Cardiac muscle cell (in vitro differentiated cells and primary cell): ENCODE measurements around the gene ACADM. TPM values are rescaled to one million over a fixed set of nuclear protein-coding genes. Genes with fewer than 3 reads are reported as not detected.

Source experiments
- DNase-seq, 2 donors: peaks; one replicate each; pipeline versions ENCODE4 v3.0.0 to v3.0.0-alpha.2; 2010 to 2017; ENCODE audit warnings: low read depth in 1 of 2, low spot score in 1 of 2
- H3K27ac ChIP-seq: fragments of 200-600 bp; sonication (generic); 2 replicates; pipeline ENCODE4 v1.5.1; 2016
- H3K27me3 ChIP-seq: fragments of 200-600 bp; sonication (generic); 2 replicates; pipeline ENCODE4 v1.6.0; 2016; ENCODE audit warnings: control low read depth
- H3K36me3 ChIP-seq: fragments of 200-600 bp; sonication (generic); 2 replicates; pipeline ENCODE4 v1.5.1; 2016; ENCODE audit warnings: control low read depth
- H3K4me1 ChIP-seq: fragments of 200-600 bp; sonication (generic); 2 replicates; pipeline ENCODE4 v1.8.1; 2017; ENCODE audit warnings: low read depth, mild to moderate bottlenecking, mixed run types
- H3K4me3 ChIP-seq: fragments of 200-600 bp; sonication (generic); 2 replicates; pipeline ENCODE4 v1.5.1; 2016; ENCODE audit warnings: mild to moderate bottlenecking
- H3K9me3 ChIP-seq: fragments of 200-600 bp; sonication (generic); 2 replicates; pipeline ENCODE4 v1.5.1; 2017; ENCODE audit warnings: low read depth, mild to moderate bottlenecking, control low read depth
- polyA plus RNA-seq: library from polyadenylated mRNA; unstranded; fragments of >200 nt; fragmentation: Nextera tagmentation; extraction: Ambion mirVana; gene quantifications from 2 replicates; pipeline ENCODE4 v1.2.1, GENCODE V29; 2016
- total RNA-seq: library from RNA; depleted of rRNA; stranded (reverse); fragments of >200 nt; gene quantifications from 2 replicates; pipeline ENCODE4 v1.2.3, GENCODE V29; 2016
- TF ChIP-seq, protein P1 (sequence below): IDR thresholded peaks from 2 replicates; pipeline ENCODE4 v1.5.1; 2012; ENCODE audit warnings: low read depth, mild to moderate bottlenecking, low read length

Gene ACADM
- total and polyA plus RNA-seq, 2 experiments from 2014 or later = 63.3 to 96.9 TPM

DNA sequence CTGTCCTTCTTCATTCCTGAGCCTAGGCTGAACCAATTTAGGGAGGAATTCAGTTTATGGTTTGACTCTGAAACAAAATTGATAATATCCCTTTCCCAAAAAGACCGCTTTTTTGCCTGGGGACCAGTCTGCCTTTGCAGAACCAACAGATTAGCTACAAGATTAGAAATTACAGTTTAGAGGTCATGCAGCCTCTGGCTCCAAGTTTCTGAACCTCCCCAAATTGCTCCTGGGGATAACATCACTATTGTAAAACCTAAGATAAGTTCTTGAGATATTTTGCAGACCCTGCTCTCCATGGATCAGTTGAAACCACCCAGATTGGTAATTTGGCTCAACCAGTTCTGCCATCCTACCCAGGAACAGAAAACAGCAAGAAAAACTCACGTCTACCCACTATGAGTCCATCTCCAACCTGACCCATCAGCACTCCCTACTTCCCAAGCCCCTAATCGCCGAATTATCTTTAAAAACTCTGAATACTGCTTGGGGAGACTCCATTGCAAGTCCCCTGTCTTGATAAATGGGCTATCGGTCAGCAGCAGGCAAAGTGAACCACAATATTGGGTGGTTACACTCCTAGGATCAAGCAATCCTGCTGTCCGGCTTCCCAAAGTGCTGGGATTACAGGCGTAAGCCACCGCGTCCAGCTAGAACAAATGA, 60.9 kb downstream of the ACADM start:
- peak overlapping the region; percentile 79 for H3K27ac ChIP-seq
- no peaks in the 10 kb centered on the region for H3K27me3 ChIP-seq

DNA sequence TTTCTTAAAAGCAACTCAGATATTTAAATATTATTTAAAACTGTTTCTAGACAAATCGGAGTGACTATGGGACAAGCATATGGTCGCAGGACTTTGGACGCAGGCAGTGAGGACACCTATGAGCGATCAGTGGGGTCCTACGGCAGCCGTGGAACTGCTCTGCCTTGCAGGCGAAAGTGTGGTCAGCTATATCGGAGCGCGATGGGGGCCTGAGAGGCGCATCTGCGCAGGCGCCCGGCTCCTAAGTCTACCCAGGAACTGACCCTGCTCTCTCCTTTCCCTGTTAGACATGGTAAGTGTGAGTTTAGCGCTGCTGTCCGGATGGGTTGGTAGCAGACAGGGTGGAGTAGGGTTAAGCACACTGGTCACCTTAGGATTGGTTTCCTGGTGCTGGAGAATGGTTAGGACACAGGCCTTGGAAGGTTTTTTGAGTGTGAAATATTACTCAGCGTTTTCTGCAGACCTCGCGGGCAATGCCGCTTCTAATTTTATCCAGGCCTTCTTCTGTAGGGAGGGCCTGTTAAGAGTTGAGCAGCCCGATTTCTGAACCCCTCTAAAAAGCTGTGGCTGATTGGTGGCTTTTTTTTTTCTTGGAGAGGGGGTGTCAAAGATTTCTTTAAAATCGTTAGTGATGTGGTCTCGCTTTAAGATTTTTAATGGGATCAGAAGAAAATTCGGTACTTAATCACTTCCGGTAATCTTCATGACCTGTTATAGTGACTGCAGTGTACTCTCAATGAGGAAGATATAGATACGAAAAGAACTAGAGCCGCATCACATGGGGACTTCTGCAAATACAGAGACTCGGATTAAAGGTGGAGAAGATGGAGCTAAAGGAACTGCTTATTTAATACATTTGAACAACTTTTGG, 61.7 kb downstream of the ACADM start, which contains the start of gene RABGGTB:
TSS of gene RABGGTB (plus strand) at position 274 of the 871 bp plus-strand sequence. CDS start at position 290, 16 bp downstream.
- no peaks in the 10 kb centered on the region for H3K27me3 ChIP-seq
- peak; percentile 97 to 98 for DNase-seq
- H3K27ac ChIP-seq = peak within 1 kb of the TSS; percentile 85
- TF ChIP-seq, protein P1, sequence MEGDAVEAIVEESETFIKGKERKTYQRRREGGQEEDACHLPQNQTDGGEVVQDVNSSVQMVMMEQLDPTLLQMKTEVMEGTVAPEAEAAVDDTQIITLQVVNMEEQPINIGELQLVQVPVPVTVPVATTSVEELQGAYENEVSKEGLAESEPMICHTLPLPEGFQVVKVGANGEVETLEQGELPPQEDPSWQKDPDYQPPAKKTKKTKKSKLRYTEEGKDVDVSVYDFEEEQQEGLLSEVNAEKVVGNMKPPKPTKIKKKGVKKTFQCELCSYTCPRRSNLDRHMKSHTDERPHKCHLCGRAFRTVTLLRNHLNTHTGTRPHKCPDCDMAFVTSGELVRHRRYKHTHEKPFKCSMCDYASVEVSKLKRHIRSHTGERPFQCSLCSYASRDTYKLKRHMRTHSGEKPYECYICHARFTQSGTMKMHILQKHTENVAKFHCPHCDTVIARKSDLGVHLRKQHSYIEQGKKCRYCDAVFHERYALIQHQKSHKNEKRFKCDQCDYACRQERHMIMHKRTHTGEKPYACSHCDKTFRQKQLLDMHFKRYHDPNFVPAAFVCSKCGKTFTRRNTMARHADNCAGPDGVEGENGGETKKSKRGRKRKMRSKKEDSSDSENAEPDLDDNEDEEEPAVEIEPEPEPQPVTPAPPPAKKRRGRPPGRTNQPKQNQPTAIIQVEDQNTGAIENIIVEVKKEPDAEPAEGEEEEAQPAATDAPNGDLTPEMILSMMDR = no peak
- peak within 1 kb of the TSS; percentile 67 for H3K4me3 ChIP-seq
- H3K9me3 ChIP-seq = no peaks in the 10 kb centered on the region
- peaks cover 20% of the 10 kb centered on the region for H3K36me3 ChIP-seq
- H3K4me1 ChIP-seq = peaks cover 25% of the 10 kb centered on the region

More for the DNA sequence above, 60.9 kb downstream of the ACADM start:
- peaks cover 12% of the 10 kb centered on the region for H3K36me3 ChIP-seq
- peaks cover 25% of the 10 kb centered on the region for H3K4me1 ChIP-seq
- TF ChIP-seq, protein P1 = no peak
- no peaks in the 10 kb centered on the region for H3K9me3 ChIP-seq
- no peak for DNase-seq
- H3K4me3 ChIP-seq = peak overlapping the region; percentile 67

DNA sequence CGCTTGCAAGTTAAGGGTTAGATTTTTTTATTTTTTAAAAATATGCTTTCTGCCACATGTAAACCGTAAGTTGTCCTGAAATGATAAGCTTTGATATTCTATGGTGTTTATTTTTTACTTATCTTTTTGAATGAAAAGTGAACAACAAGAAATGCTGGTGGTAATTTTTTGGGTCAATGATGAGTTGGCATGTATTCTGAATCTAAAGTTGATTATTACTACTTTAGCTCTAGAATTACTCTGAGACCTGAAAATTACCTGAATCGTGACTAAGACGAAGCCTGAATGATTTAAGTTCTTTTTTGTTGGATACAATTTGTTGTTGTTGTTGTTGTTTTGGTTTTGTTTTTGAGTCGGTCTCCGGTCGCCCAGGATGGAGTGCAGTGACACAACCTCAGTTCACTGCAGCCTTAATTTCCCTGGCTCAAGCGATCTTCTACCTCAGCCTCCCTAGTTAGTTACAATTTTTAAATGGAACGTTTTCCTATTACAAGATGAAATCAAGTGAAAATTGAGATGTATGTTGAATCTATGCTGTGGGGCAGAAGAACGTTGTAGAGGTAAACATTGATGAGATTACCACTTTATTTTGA, 62.5 kb downstream of the ACADM start:
- peak overlapping the region; percentile 85 for H3K27ac ChIP-seq

DNA sequence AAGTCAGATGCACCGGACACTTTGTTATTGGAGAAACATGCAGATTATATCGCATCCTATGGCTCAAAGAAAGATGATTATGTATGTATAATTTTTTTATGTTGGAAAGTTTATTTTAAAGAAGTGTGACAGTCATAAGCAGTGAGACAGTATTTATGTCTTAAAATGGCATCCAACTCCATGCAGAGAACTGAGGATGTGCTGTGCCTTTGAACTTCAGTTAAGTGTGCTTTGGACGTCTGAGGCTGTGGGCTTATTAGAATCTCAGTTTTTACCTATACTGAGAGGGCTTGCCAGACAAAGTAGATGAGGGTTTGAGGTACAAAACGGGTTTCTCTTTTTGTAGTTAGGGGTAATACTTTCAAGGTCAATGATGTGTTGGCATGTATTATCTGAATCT, 63.0 kb downstream of the ACADM start:
- H3K27ac ChIP-seq = peak overlapping the region; percentile 76
- peaks cover 33% of the 10 kb centered on the region for H3K36me3 ChIP-seq
- peaks cover 25% of the 10 kb centered on the region for H3K4me1 ChIP-seq
- no peaks in the 10 kb centered on the region for H3K27me3 ChIP-seq
- no peaks in the 10 kb centered on the region for H3K9me3 ChIP-seq
- DNase-seq = no peak
- TF ChIP-seq, protein P1 = no peak
- peak overlapping the region; percentile 67 for H3K4me3 ChIP-seq

More for the DNA sequence above, 62.5 kb downstream of the ACADM start:
- Histone ChIP-seq H3K36me3 (peaks cover 27% of the 10 kb centered on the region), H3K27me3 (no peaks in the 10 kb centered on the region), H3K4me3 (peak overlapping the region; percentile 67), H3K9me3 (no peaks in the 10 kb centered on the region), H3K4me1 (peaks cover 25% of the 10 kb centered on the region)
- no peak for DNase-seq
- TF ChIP-seq, protein P1 = no peak

- DNase-seq = no peak
- Histone ChIP-seq H3K36me3 (peaks cover 56% of the 10 kb centered on the region), H3K4me1 (peaks cover 25% of the 10 kb centered on the region), H3K27me3 (no peaks in the 10 kb centered on the region), H3K9me3 (no peaks in the 10 kb centered on the region), H3K4me3 (no peak overlapping the region), H3K27ac (peak overlapping the region; percentile 76)
- TF ChIP-seq, protein P1 = no peak
Measured at GRCh38 chr1:75789988-75790387, 65.5 kb downstream of the ACADM start.
